GM19240 (cell line): ENCODE data around the gene DDX51.
"Not testable (repeated sequence)": the region's sequence is repeated elsewhere in the genome, so short reads cannot be mapped to it uniquely, and the experiment has no call there.

Experiments used
- DNase-seq: peaks from one replicate; pipeline ENCODE4 v3.0.0; 2011; ENCODE audit warnings: low spot score; ENCODE audit not compliant: insufficient read length

DDX51 gene

GRCh38 chr12:132141976-132142678 lies 2.0 kb downstream of the DDX51 start:
- DNase-seq = no peak

- DNase-seq = no peak
Measured at GRCh38 chr12:132140918-132141841, 2.9 kb downstream of the DDX51 start.

DNA sequence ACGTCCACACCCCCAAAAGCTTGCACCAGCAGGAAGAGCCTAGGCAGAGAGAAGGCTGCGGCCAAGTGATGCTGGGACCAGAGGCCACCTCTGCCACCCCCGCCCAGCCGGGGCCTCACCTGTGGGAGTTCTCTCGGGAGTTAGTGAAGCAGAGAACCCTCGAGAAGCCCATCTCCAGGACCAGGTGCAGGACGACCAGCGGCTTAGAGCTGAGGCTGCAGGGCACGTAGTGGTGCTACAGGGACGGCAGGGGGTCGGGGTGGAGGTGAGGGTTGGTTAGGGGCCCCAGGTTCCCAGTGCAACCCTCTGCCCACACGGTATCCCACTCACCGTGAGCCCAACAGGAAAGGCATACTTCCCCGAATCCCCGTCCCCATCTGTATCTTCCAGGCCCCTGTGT lies 3.6 kb downstream of the DDX51 start:
- no peak for DNase-seq

DNA sequence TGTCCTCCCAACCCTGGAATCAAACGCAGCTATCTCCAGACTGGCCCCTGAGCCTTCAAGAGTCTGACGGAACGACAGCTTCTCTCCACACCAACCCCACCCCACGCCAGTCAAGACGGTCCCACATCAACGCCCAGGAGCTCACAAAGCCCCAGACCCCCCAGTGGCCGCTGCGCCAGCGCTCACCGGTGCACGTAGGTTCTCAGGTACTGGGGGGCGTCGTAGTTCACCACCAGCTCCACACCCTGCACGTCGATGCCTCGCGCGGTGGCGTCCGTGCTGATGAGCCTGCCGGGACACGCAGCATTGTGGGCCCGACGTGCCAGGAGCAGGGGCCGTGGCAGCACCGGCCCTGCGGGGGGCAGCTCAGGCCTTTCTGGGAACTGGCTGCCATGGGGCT lies 4.2 kb downstream of the DDX51 start:
- no peak for DNase-seq

DNA sequence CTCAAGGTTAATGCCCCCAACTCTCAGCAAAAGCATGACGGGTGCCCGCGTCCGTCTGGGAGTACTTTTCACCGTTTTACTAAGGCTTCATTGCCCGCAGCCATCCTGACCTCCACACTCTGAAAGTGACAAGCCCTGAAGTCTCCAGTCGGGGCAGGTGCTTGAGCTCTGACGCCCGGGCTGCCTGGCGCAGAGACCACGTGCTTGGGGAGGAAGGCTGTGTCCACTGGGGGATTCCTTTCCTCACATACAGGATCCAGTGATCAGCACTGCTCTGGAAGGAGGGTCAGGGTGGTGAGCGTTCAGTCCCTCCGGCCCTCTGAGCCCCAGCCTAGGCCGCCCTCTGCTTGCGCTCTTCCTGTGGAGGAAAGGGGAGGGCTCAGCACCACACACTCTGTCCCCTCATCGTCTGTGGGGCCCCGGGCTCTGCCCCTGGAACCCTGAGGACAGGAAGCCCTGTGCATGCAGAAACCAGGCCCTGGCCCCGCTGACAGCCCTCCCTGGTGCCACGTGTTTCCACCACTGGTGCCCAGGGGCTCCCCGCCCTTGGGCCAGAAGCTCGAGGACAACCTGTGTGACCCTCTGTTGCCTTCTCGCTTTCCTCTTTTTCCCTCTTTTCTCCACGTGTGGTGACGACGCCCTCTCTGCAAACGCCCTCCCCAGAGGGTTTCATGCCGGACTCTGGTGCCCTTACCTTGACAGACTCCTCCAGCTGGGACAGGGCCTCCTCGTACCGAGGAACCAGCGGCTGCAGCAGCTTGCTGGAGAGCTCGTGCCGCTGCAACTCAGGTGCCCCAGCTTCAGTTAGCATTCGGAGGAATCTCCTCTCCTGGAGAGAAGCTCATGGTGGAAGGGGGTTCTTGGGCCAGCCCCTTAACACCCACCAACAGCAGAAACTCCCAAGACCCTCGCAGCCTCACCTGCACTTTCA lies 4.9 kb downstream of the DDX51 start:
- no peak for DNase-seq

- DNase-seq = no peak
Measured at GRCh38 chr12:132137483-132138125, 6.5 kb downstream of the DDX51 start.

DNA sequence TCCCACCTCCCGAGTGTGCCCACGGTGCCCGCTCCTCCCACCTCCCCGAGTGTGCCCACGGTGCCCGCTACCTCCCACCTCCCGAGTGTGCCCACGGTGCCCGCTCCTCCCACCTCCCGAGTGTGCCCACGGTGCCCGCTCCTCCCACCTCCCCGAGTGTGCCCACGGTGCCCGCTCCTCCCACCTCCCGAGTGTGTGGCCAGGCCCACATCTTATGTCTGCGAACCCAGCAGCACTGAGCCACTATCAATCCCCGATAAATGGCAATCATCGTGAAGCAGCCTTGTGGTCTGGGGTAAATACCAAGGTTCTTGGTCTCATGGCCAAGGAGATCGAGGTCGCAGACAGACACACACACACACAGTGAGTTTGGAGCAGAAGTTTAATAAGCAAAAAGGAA lies 7.9 kb downstream of the DDX51 start:
- not testable (repeated sequence) for DNase-seq

DNA sequence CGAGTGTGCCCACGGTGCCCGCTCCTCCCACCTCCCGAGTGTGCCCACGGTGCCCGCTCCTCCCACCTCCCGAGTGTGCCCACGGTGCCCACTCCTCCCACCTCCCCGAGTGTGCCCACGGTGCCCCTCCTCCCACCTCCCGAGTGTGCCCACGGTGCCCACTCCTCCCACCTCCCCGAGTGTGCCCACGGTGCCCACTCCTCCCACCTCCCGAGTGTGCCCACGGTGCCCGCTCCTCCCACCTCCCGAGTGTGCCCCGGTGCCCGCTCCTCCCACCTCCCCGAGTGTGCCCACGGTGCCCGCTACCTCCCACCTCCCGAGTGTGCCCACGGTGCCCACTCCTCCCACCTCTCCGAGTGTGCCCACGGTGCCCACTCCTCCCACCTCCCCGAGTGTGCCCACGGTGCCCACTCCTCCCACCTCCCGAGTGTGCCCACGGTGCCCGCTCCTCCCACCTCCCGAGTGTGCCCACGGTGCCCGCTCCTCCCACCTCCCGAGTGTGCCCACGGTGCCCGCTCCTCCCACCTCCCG lies 9.4 kb downstream of the DDX51 start:
- not testable (repeated sequence) for DNase-seq

DNA sequence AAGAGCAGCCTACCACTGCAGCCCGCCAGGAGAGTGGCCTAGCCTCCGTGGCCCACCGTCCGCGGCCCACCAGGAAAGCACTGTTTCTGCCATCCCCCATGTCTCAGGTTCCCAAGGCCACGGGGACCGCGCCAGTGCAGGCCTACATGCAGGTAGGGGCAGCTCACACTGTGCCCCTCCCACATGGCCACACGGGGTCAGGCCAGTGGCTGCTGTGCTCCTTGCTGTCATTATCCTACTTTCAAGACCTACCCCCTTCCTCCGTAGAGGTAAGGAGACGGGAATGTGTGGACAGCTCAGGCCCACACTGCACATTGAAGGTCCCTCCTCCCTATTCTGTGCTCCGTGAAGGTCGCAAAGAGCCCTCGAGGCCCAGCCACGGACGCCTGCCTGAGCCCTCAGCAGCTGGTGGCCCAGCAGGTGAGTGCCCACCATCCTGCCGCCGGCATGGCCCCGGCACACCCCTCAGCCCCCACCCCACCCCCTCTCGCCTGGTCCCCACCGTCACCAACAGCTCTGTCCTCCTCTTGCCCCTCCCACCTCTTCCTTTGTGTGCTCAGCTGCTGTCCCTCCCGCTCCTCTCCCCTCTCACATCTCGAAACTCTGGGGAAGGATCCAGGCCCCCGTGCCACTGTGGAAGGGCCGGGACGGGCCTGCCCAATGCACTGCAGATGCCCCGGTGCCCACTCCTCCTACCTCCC lies 10.0 kb downstream of the DDX51 start:
- no peak for DNase-seq

DNA sequence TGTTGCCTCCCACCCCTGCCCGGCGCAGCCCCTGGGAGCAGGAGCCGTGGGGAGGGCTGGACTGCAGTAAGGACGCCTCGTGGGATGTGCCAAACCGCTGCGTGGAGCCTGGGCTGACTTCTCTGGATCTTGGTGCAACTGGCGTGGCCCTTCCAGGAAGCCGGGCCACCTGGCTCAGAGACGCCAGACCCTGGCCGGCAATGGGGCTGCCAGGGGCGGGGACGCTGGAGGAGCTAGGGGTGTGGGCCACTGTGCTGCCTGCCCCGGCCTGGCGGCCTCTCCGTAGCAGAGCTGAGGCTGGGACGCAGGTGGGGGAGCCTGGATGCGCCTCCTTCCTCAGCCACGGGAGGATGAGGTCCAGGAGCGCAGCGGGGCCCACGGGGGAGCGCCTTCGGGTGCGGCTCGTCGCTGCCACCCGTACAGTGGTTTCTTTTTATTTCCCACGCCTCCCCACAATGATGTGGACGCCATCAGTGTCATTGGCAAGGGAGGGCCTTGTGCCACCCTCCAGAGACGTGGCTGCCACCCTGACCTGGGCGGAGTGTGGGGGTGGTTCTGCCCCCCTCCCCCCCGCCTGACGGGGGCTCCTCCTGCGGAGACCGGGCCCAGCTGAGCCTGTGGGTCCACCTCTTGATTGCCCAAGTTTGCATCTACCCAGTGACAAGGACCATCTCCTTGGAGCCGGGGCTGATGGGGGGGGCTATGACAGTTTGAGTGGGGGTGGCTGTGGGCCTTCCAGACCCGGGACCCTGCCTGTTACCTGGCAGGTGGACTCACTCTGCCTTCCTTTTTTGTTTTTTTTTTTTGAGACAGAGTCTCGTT lies 11.3 kb downstream of the DDX51 start:
- DNase-seq = no peak

DNA sequence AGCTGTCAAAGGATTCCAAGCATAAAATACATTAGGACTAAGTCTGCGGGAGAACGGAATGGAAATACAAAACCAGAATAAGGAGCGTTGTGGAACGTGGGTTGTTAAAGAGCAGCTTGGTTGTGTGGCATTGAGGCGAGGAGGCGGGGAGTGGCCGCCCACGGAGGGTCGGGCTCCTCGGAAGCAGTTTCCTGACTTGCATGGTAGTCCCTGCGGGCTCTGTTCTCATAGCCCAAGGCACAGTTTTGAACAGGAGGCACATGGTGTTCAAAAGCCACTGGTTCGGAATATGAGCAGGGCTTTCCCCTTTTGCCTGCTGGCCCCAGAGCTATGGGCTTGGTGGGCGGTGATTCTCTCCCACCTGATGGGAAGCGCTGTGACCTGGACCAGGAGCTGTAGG lies 12.2 kb downstream of the DDX51 start:
- DNase-seq = no peak

- DNase-seq = no peak
Measured at GRCh38 chr12:132131229-132131628, 12.9 kb downstream of the DDX51 start.

- no peak for DNase-seq
Measured at GRCh38 chr12:132130690-132131089, 13.4 kb downstream of the DDX51 start.

DNA sequence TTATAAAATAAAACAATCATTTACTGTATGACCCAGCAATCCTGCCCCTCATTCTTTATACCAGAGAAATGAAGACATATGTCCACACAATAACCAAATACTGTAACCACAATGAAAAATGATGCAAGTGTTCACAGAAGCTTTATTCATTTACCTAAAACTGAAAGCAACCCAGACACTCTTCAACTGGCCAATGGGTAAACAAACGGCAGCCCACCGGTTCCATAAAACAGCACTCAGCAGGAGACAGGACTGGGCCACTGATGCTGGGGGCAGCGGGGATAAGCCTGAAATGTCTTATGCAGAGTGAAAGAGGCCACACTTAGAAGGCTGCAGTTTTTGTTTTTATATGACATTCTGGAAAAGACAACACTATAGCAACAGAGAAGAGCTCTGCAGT lies 15.1 kb downstream of the DDX51 start:
- no peak for DNase-seq

- DNase-seq = no peak
Measured at GRCh38 chr12:132127041-132127440, 17.1 kb downstream of the DDX51 start.

- DNase-seq = no peak
Measured at GRCh38 chr12:132125736-132126135, 18.4 kb downstream of the DDX51 start.

DNA sequence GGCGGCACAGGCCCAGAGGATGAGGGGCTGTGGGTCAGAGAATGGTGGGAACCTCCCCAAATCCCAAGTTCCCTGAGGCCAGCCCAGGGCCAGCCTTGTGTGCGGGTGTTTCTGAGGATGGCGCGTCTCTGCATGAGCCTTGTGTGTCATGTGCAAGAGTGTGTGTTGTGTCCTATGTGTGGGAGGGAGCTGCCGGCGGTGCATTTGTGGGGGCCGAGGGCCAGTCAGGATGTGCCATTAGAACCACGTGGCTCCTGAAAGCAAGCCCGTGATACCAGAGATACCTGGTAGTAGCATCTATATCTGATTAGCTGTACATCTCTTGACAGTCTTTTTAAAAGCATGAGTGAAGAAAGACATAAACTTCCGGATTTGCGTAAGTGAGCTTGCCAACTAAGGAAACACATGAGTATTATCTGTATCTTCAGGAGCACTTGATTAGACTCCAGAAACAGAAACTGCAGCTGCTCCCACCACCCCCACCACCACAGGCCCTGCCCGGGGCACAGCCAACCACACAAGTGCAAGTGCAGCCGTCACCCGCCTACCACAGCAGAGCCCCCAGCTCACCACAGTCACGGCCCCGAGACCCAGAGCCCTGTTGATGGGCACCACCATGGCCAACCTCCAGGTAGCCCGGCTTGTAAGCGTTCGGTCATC lies 19.2 kb downstream of the DDX51 start:
- no peak for DNase-seq

DNA sequence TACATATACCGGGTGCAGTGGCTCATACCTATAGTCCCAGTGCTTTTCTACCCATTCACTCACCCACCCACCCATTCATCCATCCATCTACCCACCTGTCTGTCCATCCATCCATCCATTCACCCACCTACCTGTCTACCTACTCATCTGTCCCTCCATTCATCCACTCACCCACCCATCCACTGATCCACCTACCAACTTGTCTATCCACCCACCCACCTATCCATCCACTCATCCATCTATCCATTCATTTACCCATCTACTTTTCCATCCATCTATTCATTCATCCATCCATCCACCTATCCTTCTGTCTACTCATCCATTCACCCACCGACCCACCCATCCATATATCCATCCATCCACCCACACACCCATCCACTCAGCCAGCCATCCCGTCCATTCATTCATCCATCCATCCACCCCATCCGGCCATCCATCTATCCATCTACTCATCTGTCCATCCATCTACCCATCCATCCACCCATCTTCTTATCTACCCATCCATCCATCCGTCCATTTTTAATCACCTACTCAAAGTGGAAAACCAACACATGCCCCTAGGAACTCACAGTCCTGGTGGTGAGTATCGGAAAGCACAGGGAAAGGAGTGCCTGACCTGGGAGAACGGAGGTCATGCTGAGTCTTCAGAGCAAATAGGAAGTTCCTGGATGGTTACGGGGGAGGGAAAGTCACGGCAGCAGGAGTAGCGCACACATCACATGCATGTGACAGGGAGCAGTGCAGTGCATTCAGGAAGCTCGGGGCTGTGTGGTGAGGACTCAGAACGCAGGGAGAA lies 20.0 kb downstream of the DDX51 start:
- no peak for DNase-seq
